Osteocyte (in vitro differentiated cells): ENCODE data around the gene KLHL25. TPM values are rescaled to one million over a fixed set of nuclear protein-coding genes. Genes with fewer than 3 reads are reported as not detected.
"Not testable (repeated sequence)": the region's sequence is repeated elsewhere in the genome, so short reads cannot be mapped to it uniquely, and the experiment has no call there.

Source experiments
- DNase-seq: peaks from one replicate; pipeline ENCODE4 v3.0.0; 2021; ENCODE audit warnings: mixed read lengths; ENCODE audit not compliant: unreplicated experiment; ENCODE audit errors: extremely low spot score
- H3K27ac Mint-ChIP-seq: one replicate; pipeline ENCODE4 v1.8.0; 2021; ENCODE audit warnings: mild to moderate bottlenecking, mixed read lengths; ENCODE audit not compliant: unreplicated experiment
- H3K27me3 Mint-ChIP-seq: one replicate; pipeline ENCODE4 v1.8.0; 2021; ENCODE audit warnings: mixed read lengths; ENCODE audit not compliant: unreplicated experiment
- H3K36me3 Mint-ChIP-seq: one replicate; pipeline ENCODE4 v1.8.0; 2021; ENCODE audit warnings: mixed read lengths; ENCODE audit not compliant: unreplicated experiment
- H3K4me1 Mint-ChIP-seq: one replicate; pipeline ENCODE4 v1.8.0; 2021; ENCODE audit warnings: mixed read lengths; ENCODE audit not compliant: unreplicated experiment
- H3K4me3 Mint-ChIP-seq: one replicate; pipeline ENCODE4 v1.8.0; 2021; ENCODE audit warnings: mild to moderate bottlenecking, moderate library complexity, mixed read lengths; ENCODE audit not compliant: unreplicated experiment
- H3K9me3 Mint-ChIP-seq: one replicate; pipeline ENCODE4 v1.8.0; 2021; ENCODE audit warnings: mixed read lengths; ENCODE audit not compliant: unreplicated experiment
- CTCF ChIP-seq: fragments of 200-600 bp; sonication (generic); IDR thresholded peaks from 2 replicates; pipeline ENCODE4 v1.5.0; 2021; ENCODE audit warnings: antibody characterized with exemption, mild to moderate bottlenecking, moderate library complexity
- total RNA-seq: library from RNA; stranded (reverse); gene quantifications from 2 replicates; pipeline ENCODE4 v1.2.1, GENCODE V29; 2021

KLHL25 gene
- total RNA-seq, 1 donor from 2014 or later, result 3.6 TPM

DNA sequence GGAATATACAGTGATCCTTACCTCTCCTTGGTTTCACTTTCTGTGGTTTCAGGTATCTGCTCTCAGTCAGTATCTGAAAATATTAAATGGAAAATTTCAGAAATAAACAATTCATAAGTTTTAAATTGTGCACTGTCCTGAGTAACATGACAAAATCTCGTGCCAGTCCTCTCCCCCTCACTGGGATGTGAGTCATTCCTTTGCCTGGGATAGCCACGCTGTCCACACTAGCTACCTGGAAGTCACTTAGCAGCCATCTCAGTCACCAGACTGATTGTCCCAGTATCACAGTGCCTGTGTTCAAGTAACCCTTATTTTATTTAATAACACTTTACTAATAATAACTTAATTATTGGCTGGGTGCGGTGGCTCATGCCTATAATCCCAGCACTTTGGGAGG is 15.3 kb upstream of the KLHL25 start:
- DNase-seq, result no peak
- Mint-ChIP-seq H3K27me3 (no peaks in the 10 kb centered on the region), H3K36me3 (no peaks in the 10 kb centered on the region), H3K9me3 (no peaks in the 10 kb centered on the region), H3K27ac (no peak overlapping the region), H3K4me3 (no peak overlapping the region), H3K4me1 (no peaks in the 10 kb centered on the region)
- TF ChIP-seq CTCF, result no peak

DNA sequence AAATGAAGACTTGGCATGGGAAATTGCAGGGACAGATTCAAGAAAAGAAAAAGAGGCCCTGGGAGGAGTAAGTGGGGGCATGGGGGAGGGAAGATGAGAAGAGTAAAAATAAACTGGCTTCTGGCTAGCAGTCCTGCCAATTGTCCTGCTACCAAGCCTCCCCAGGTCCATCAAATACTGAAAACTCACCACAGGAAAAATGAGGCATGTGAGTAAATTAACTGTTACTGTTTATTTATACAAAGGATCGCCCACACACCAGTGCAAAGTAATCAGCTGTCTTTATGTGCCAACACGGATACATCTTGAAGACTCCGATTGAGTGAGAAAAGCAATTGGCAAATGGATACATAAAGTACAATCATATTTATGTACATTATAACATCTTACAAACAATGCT is 10.7 kb upstream of the KLHL25 start:
- H3K4me3 Mint-ChIP-seq, result no peak overlapping the region

GRCh38 chr15:85804481-85805170 is 9.9 kb upstream of the KLHL25 start:
- Mint-ChIP-seq H3K27ac (no peak overlapping the region), H3K36me3 (no peaks in the 10 kb centered on the region), H3K9me3 (no peaks in the 10 kb centered on the region), H3K4me3 (no peak overlapping the region), H3K27me3 (no peaks in the 10 kb centered on the region), H3K4me1 (no peaks in the 10 kb centered on the region)
- no peak for DNase-seq
- TF ChIP-seq CTCF, result no peak

More for the DNA sequence above, 10.7 kb upstream of the KLHL25 start:
- Mint-ChIP-seq H3K9me3 (no peaks in the 10 kb centered on the region), H3K4me1 (no peaks in the 10 kb centered on the region), H3K27me3 (no peaks in the 10 kb centered on the region), H3K27ac (no peak overlapping the region), H3K36me3 (no peaks in the 10 kb centered on the region)
- TF ChIP-seq CTCF, result no peak
- DNase-seq, result no peak

GRCh38 chr15:85802617-85803016 is 7.9 kb upstream of the KLHL25 start:
- H3K27me3 Mint-ChIP-seq, H3K36me3 Mint-ChIP-seq, H3K9me3 Mint-ChIP-seq, H3K27ac Mint-ChIP-seq, H3K4me1 Mint-ChIP-seq, DNase-seq, H3K4me3 Mint-ChIP-seq: not testable (repeated sequence)

- Mint-ChIP-seq H3K36me3 (no peaks in the 10 kb centered on the region), H3K9me3 (no peaks in the 10 kb centered on the region), H3K27ac (no peak overlapping the region), H3K4me1 (peaks cover under 1% of the 10 kb centered on the region), H3K4me3 (no peak overlapping the region), H3K27me3 (peaks cover 5% of the 10 kb centered on the region)
- DNase-seq, result no peak
- TF ChIP-seq CTCF, result no peak
Observed at GRCh38 chr15:85800478-85801123, 5.9 kb upstream of the KLHL25 start.

DNA sequence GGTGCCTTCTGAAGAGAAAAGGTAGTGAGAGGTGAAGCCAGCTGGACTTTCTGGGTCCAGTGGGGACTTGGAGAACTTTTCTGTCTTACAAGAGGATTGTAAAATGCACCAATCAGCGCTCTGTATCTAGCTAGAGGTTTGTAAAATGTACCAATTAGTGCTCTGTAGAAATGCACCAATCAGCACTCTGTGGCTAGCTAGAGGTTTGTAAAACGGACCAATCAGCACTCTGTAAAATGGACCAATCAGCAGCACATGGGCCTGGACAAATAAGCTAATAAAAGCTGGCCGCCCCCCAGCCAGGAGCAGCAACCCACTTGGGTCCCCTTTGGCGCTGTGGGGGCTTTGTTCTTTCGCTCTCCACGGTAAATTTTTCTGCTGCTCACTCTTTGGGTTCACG is 1.6 kb upstream of the KLHL25 start:
- DNase-seq, H3K4me3 Mint-ChIP-seq, H3K9me3 Mint-ChIP-seq, H3K36me3 Mint-ChIP-seq, H3K27me3 Mint-ChIP-seq, H3K27ac Mint-ChIP-seq: not testable (repeated sequence)
- peaks cover 21% of the 10 kb centered on the region for H3K4me1 Mint-ChIP-seq
